ENCODE data around the gene CEP170B. TPM values are rescaled to one million over a fixed set of nuclear protein-coding genes. Genes with fewer than 3 reads are reported as not detected.
"Not testable (repeated sequence)": the region's sequence is repeated elsewhere in the genome, so short reads cannot be mapped to it uniquely, and the experiment has no call there.

The CEP170B gene
- total RNA-seq, 2 experiments from 2014 or later: 2.2 to 2.3 TPM

- TF ChIP-seq CTCF (IDR thresholded peaks at IDR 0.05): no peak
- ChIA-PET CTCF (no interaction called here), POLR2A (no interaction called here)
- Mint-ChIP-seq H3K4me1 (ENCODE audit: low read depth) (no peaks in the 10 kb centered on the region), H3K27ac (no peak overlapping the region), H3K4me3 (no peak overlapping the region), H3K36me3 (ENCODE audit: low read depth) (no peaks in the 10 kb centered on the region), H3K27me3 (no peaks in the 10 kb centered on the region), H3K9me3 (no peaks in the 10 kb centered on the region)
- ATAC-seq: no peak
- DNase-seq: no peak
- intact Hi-C loops (cut with micrococcal nuclease): no loop called here
Observed at GRCh38 chr14:104942586-104942985, 77.5 kb downstream of the CEP170B start.

GRCh38 chr14:104943216-104944015 is 78.3 kb downstream of the CEP170B start:
- H3K9me3 Mint-ChIP-seq; H3K36me3 Mint-ChIP-seq (ENCODE audit: low read depth); intact Hi-C loops (cut with micrococcal nuclease); H3K4me3 Mint-ChIP-seq; H3K27me3 Mint-ChIP-seq; CTCF ChIA-PET; H3K4me1 Mint-ChIP-seq (ENCODE audit: low read depth); DNase-seq; ATAC-seq; POLR2A ChIA-PET; H3K27ac Mint-ChIP-seq: not testable (repeated sequence)

GRCh38 chr14:104944016-104944308 is 78.9 kb downstream of the CEP170B start:
- H3K4me3 Mint-ChIP-seq; ATAC-seq; POLR2A ChIA-PET; DNase-seq; H3K9me3 Mint-ChIP-seq; intact Hi-C loops (cut with micrococcal nuclease); H3K27me3 Mint-ChIP-seq; CTCF ChIA-PET; H3K36me3 Mint-ChIP-seq (ENCODE audit: low read depth); H3K4me1 Mint-ChIP-seq (ENCODE audit: low read depth); H3K27ac Mint-ChIP-seq: not testable (repeated sequence)

GRCh38 chr14:104944436-104945205 is 79.6 kb downstream of the CEP170B start:
- H3K27ac Mint-ChIP-seq; DNase-seq; intact Hi-C loops (cut with micrococcal nuclease); H3K27me3 Mint-ChIP-seq; ATAC-seq; H3K9me3 Mint-ChIP-seq; CTCF ChIA-PET; H3K4me3 Mint-ChIP-seq; POLR2A ChIA-PET; H3K36me3 Mint-ChIP-seq (ENCODE audit: low read depth); H3K4me1 Mint-ChIP-seq (ENCODE audit: low read depth): not testable (repeated sequence)

GRCh38 chr14:104945266-104945665 is 80.2 kb downstream of the CEP170B start:
- H3K27ac Mint-ChIP-seq; ATAC-seq; H3K9me3 Mint-ChIP-seq; DNase-seq; POLR2A ChIA-PET; H3K4me1 Mint-ChIP-seq (ENCODE audit: low read depth); H3K27me3 Mint-ChIP-seq; intact Hi-C loops (cut with micrococcal nuclease); H3K36me3 Mint-ChIP-seq (ENCODE audit: low read depth); H3K4me3 Mint-ChIP-seq; CTCF ChIA-PET: not testable (repeated sequence)

Other genes starting within 250 kb of the CEP170B start
- 10 to 100 TPM; 61.5 to 65.0 TPM for gene INF2, start 175.7 kb upstream of the CEP170B start, total RNA-seq
- 1 to 10 TPM; 2.7 to 3.0 TPM for gene ADSS1, start 141.0 kb upstream of the CEP170B start, total RNA-seq
- 100 to 1,000 TPM; 115 to 125 TPM for gene SIVA1, start 112.1 kb upstream of the CEP170B start, total RNA-seq
- gene AKT1, start 69.5 kb upstream of the CEP170B start, total RNA-seq: 100 to 1,000 TPM; 116 to 121 TPM
- 1 to 10 TPM; 1.3 TPM for gene ZBTB42, start 64.2 kb upstream of the CEP170B start, total RNA-seq
- not detected for gene PLD4, start 59.6 kb downstream of the CEP170B start, total RNA-seq
- under 1 TPM in 1 of 2 experiments, not detected in 1; 0.02 TPM for gene AHNAK2, start 113.1 kb downstream of the CEP170B start, total RNA-seq
- gene CLBA1, start 120.5 kb downstream of the CEP170B start, total RNA-seq: under 1 TPM; 0.47 to 0.67 TPM
- 10 to 100 TPM; 59.4 to 63.5 TPM for gene CDCA4, start 155.8 kb downstream of the CEP170B start, total RNA-seq
- 10 to 100 TPM; 15.1 to 16.4 TPM for gene GPR132, start 200.2 kb downstream of the CEP170B start, total RNA-seq

Data from activated CD8-positive, alpha-beta T cell treated with anti-CD3 and anti-CD28 coated beads for 36 hours (primary cell).